IPS-20b (cell line): Measurements from ENCODE around the gene CABLES2.

Source experiments
- H3K27ac ChIP-seq: one replicate; pipeline ENCODE4 v1.5.1; 2013; ENCODE audit warnings: low read length
- H3K27me3 ChIP-seq: 2 replicates; pipeline ENCODE4 v1.6.1; 2013; ENCODE audit warnings: mild to moderate bottlenecking, low read length, inconsistent platforms; ENCODE audit not compliant: insufficient read depth
- H3K36me3 ChIP-seq: 2 replicates; pipeline ENCODE4 v1.6.1; 2013; ENCODE audit warnings: low read depth, mild to moderate bottlenecking, inconsistent platforms, low read length, moderate library complexity; ENCODE audit not compliant: insufficient read depth
- H3K4me1 ChIP-seq: 2 replicates; pipeline ENCODE4 v1.6.1; 2013; ENCODE audit warnings: mild to moderate bottlenecking, control low read depth, inconsistent platforms, low read length, moderate library complexity; ENCODE audit not compliant: insufficient read depth
- H3K4me3 ChIP-seq: 2 replicates; pipeline ENCODE4 v1.5.1; 2013; ENCODE audit warnings: mild to moderate bottlenecking, low read length, inconsistent platforms
- H3K9ac ChIP-seq: 2 replicates; pipeline ENCODE4 v1.6.1; 2013; ENCODE audit warnings: low read depth, mild to moderate bottlenecking, inconsistent platforms, low read length, moderate library complexity
- H3K9me3 ChIP-seq: 2 replicates; pipeline ENCODE4 v1.6.1; 2013; ENCODE audit warnings: mild to moderate bottlenecking, low read depth, low read length, inconsistent platforms; ENCODE audit not compliant: insufficient read depth

CABLES2 gene

GRCh38 chr20:62415354-62416111, 8.4 kb upstream of the CABLES2 start:
- Histone ChIP-seq H3K4me3 (no peak overlapping the region), H3K27me3 (no peaks in the 10 kb centered on the region; the same call in 1 of the 2 replicates), H3K27ac (no peak overlapping the region), H3K9me3 (no peaks in the 10 kb centered on the region), H3K9ac (no peak overlapping the region), H3K4me1 (no peaks in the 10 kb centered on the region), H3K36me3 (no peaks in the 10 kb centered on the region)

GRCh38 chr20:62413896-62414481, 6.9 kb upstream of the CABLES2 start:
- H3K27me3 ChIP-seq = peaks cover 15% of the 10 kb centered on the region
- no peak overlapping the region for H3K9ac ChIP-seq
- H3K4me1 ChIP-seq = no peaks in the 10 kb centered on the region
- no peak overlapping the region for H3K27ac ChIP-seq
- H3K9me3 ChIP-seq = no peaks in the 10 kb centered on the region
- H3K36me3 ChIP-seq = no peaks in the 10 kb centered on the region
- H3K4me3 ChIP-seq = no peak overlapping the region

- Histone ChIP-seq H3K4me3 (no peak overlapping the region), H3K4me1 (no peaks in the 10 kb centered on the region), H3K27ac (no peak overlapping the region), H3K27me3 (peaks cover 16% of the 10 kb centered on the region), H3K9me3 (no peaks in the 10 kb centered on the region), H3K9ac (no peak overlapping the region; the same call in 1 of the 2 replicates), H3K36me3 (no peaks in the 10 kb centered on the region)
Measured at GRCh38 chr20:62413025-62413570, 6.0 kb upstream of the CABLES2 start.

DNA sequence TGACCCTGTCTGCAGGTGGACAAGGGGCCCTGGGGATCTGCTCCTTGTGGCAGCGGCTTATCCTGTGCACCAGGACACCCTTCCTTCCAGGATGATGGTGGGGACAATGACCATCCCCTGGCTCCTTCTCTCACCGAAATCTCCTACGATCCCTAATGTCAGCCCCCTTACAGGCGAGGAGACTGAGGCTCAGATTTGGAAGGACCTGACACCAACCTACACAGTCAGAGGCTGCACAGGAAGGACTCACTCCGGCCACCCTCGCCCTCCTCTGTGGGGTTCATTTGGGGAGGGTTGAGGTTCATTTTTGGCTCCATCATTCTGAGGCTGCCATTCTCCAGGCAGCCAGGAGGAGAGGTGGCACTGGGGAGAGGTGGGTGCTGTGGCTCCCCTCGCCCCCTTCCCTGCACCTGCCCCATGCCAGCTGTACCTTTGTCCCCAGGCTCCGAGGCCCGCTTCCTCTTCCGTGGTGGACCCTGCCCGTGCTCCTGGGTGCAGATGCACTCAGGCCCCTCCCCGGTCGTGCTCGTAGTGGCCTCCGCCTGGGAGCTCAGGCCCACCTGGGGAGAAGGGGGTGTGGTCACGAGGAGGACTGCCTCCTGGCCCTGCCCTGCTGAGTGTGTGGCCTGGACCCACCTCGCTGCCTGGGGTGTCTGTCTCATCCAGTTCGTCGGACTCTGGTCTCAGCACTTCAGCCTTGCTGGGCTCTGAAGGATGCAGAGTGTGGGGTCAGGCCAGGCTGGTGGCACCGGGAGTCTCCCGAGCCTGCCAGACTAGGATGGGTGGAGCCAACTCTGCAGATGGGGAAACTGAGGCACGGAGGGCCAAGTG, 5.3 kb upstream of the CABLES2 start:
- Histone ChIP-seq H3K27me3 (peaks cover 23% of the 10 kb centered on the region), H3K4me3 (no peak overlapping the region), H3K27ac (no peak overlapping the region), H3K9me3 (no peaks in the 10 kb centered on the region), H3K9ac (no peak overlapping the region), H3K36me3 (no peaks in the 10 kb centered on the region), H3K4me1 (no peaks in the 10 kb centered on the region)

- H3K27me3 ChIP-seq = peaks cover 23% of the 10 kb centered on the region
- H3K9me3 ChIP-seq = no peaks in the 10 kb centered on the region
- no peak overlapping the region for H3K9ac ChIP-seq
- no peaks in the 10 kb centered on the region for H3K36me3 ChIP-seq
- no peak overlapping the region for H3K27ac ChIP-seq
- H3K4me3 ChIP-seq = no peak overlapping the region
- no peaks in the 10 kb centered on the region for H3K4me1 ChIP-seq
Measured at GRCh38 chr20:62411479-62412193, 4.6 kb upstream of the CABLES2 start.

GRCh38 chr20:62410746-62411478, 3.8 kb upstream of the CABLES2 start:
- Histone ChIP-seq H3K4me1 (0 out of 2 replicates have a peak, but pooled peaks cover 3% of the 10 kb centered on the region), H3K27ac (no peak overlapping the region), H3K36me3 (no peaks in the 10 kb centered on the region), H3K27me3 (peaks cover 23% of the 10 kb centered on the region), H3K9me3 (no peaks in the 10 kb centered on the region), H3K9ac (no peak overlapping the region), H3K4me3 (no peak overlapping the region)

- Histone ChIP-seq H3K4me1 (0 out of 2 replicates have a peak, but pooled peaks cover 3% of the 10 kb centered on the region), H3K27ac (no peak overlapping the region), H3K27me3 (peaks cover 23% of the 10 kb centered on the region), H3K9me3 (no peaks in the 10 kb centered on the region), H3K9ac (no peak overlapping the region), H3K36me3 (no peaks in the 10 kb centered on the region), H3K4me3 (no peak overlapping the region; the same call in 1 of the 2 replicates)
Measured at GRCh38 chr20:62409931-62410745, 3.1 kb upstream of the CABLES2 start.

- Histone ChIP-seq H3K27me3 (peaks cover 23% of the 10 kb centered on the region), H3K27ac (no peak overlapping the region), H3K4me1 (0 out of 2 replicates have a peak, but pooled peaks cover 3% of the 10 kb centered on the region), H3K9me3 (no peaks in the 10 kb centered on the region), H3K36me3 (no peaks in the 10 kb centered on the region), H3K4me3 (no peak overlapping the region), H3K9ac (no peak overlapping the region)
Measured at GRCh38 chr20:62409086-62409853, 2.2 kb upstream of the CABLES2 start.

DNA sequence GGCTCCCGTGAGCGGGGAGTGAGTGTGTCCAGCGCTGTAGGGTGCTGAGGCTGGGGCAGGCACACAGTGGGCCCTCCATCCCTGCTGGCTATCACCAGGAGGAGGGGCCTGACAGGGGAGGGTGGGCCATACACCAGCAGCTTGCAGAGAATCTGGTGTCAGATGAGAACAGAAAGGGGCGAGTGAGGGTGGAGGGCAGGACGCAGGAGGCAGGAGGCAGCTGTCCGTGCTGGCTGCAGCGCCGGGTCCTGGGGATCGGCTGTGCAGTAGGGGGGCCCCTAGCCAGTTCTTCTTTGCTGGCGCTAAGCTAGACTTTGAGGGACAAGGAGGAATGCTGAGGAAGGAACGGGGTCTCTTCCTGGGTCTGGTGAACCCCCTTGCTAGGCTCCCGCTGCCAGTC, 1.6 kb upstream of the CABLES2 start:
- Histone ChIP-seq H3K36me3 (no peaks in the 10 kb centered on the region), H3K27ac (no peak overlapping the region)

More for the DNA sequence above, 1.6 kb upstream of the CABLES2 start:
- Histone ChIP-seq H3K4me3 (no peak overlapping the region), H3K4me1 (0 out of 2 replicates have a peak, but pooled peaks cover 3% of the 10 kb centered on the region), H3K9me3 (no peaks in the 10 kb centered on the region), H3K9ac (no peak overlapping the region), H3K27me3 (peaks cover 23% of the 10 kb centered on the region)
